Sigmoid colon (tissue), 7 donors: Measurements from ENCODE around the gene LFNG. TPM values are rescaled to one million over a fixed set of nuclear protein-coding genes. Genes with fewer than 3 reads are reported as not detected.

Experiments
- DNase-seq: peaks from one replicate; pipeline ENCODE4 v3.0.0-alpha.2; 2019
- H3K27ac ChIP-seq, 4 donors: fragments of 200-600 bp; sonication (generic); one replicate each; pipeline ENCODE4 v1.5.1; 2016 to 2019; ENCODE audit warnings: mild to moderate bottlenecking in 1 of 4
- H3K27me3 ChIP-seq, 3 donors: fragments of 200-600 bp; sonication (generic); one replicate each; pipeline ENCODE4 v1.5.1; 2019; ENCODE audit warnings: mild to moderate bottlenecking in 1 of 3
- H3K36me3 ChIP-seq, 4 donors: fragments of 200-600 bp; sonication (generic); one replicate each; pipeline ENCODE4 v1.5.1; 2016 to 2019
- H3K4me1 ChIP-seq, 4 donors: fragments of 200-600 bp; sonication (generic); one replicate each; pipeline ENCODE4 v1.5.1; 2017 to 2019
- H3K4me3 ChIP-seq, 4 donors: fragments of 200-600 bp; sonication (generic); one replicate each; pipeline ENCODE4 v1.5.1; 2017 to 2019; ENCODE audit warnings: mild to moderate bottlenecking in 2 of 4, moderate library complexity in 1 of 4
- H3K9me3 ChIP-seq, 4 donors: fragments of 200-600 bp in 3 of 4; sonication (generic) in 3 of 4; one replicate each; pipeline versions ENCODE4 v1.5.1 to v1.6.1; 2013 to 2019
- EP300 ChIP-seq, 4 donors: sonication (generic); formaldehyde crosslinking; IDR thresholded peaks; one replicate each; pipeline ENCODE4 v1.6.1; 2017; ENCODE audit warnings: antibody characterized with exemption in 4 of 4
- POLR2A ChIP-seq, 2 donors: fragments of 450-650 bp; IDR thresholded peaks; one replicate each; pipeline ENCODE4 v1.6.1; 2016; ENCODE audit warnings: antibody characterized with exemption in 2 of 2, mild to moderate bottlenecking in 2 of 2, moderate library complexity in 2 of 2
- POLR2AphosphoS5 ChIP-seq, 4 donors: sonication (generic); formaldehyde crosslinking; IDR thresholded peaks; one replicate each; pipeline ENCODE4 v1.6.1; 2017; ENCODE audit warnings: antibody characterized with exemption in 4 of 4
- WGBS, 2 donors: extraction: QIAGEN DNeasy Blood & Tissue Kit; methylation state at CpG; one replicate each; pipeline ENCODE4 v1.1.7; 2013; 5-methylcytosine and 5-hydroxymethylcytosine counted together
- intact Hi-C: fragments of 100-400 bp; cut with DNase I; formaldehyde crosslinking; loops from one replicate; pipeline ENCODE4 v1.15.1; 2023
- polyA plus RNA-seq, 3 donors: library from polyadenylated mRNA; stranded (reverse); fragments of 200-250 nt; gene quantifications; one replicate each; pipeline ENCODE4 v1.2.3, GENCODE V29; 2013
- total RNA-seq, 4 donors: library from RNA; depleted of rRNA; stranded (reverse); fragments of >200 nt; gene quantifications; one replicate each; pipeline ENCODE4 v1.1.0, GENCODE V29; 2016
- TF ChIP-seq, protein P1 (sequence below), 4 experiments: fragments of 450-650 bp in 3 of 4; fragments of 200-600 bp in 1 of 4; IDR thresholded peaks; one replicate each; pipeline ENCODE4 v1.5.1; 2016 to 2019; ENCODE audit warnings: antibody characterized with exemption in 4 of 4, mild to moderate bottlenecking in 3 of 4, moderate library complexity in 2 of 4
- donor health status: healthy with polysubstance abuse.
- donor health status: Bipolar disorder and iron deficiency.
- donor health status: healthy.

Gene LFNG
- total and polyA plus RNA-seq, 7 donors: 1.8 to 34.5 (median 5.8) TPM

DNA sequence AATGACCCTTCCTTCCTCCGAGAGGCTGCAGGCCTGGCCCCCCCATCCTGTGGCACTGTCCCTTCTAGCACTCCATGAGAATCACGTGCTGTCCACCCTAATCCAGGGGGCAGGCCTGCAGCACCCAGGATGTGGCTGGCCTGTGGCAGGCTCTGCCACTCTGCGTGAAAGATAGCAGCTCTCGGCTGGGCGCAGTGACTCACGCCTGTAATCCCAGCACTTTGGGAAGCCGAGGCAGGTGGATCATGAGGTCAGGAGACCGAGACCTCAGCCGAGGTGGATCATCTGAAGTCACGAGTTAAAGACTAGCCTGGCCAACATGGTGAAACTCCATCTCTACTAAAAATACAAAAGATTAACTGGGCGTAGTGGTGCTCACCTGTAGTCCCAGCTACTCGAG lies 18.9 kb upstream of the LFNG start:
- H3K27me3 ChIP-seq: peaks cover 0 to 36% (median 23%) of the 10 kb centered on the region in 3 donors
- WGBS, 2 donors: 90 to 92% methylated on average over 12 of the region's 12 CpGs
- intact Hi-C loops: no loop called here

DNA sequence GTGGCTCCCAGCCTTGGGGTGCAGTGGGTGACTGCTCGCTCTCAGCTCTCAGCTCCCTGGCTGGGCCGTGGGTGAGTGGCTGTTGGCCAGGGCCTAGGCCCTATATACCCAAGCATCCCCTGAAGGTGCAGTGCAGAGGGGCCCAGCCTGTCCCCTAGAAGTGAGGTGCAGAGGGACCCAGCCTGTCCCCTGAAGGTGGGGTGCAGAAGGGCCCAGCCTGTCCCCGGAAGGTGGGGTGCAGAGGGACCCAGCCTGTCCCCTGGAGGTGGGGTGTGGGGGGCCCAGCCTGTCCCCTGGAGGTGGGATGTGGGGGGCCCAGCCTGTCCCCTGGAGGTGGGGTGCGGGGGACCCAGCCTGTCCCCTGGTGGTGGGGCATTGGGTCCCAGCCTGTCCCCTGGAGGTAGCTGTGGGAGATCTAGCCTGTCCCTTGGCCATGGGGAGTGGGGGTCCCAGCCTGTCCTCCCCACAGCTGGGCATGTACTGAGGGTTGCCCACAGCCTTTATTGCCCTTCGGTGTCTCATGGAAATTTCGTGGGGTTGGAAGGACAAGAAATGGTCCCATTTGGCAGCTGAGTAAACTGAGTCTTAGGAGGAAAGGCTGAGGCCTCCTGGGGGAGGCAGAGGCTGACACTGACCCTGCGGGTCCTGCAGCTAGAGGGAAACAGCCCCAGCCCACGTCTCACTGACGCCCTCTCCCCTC lies 17.5 kb upstream of the LFNG start:
- WGBS, 2 donors: 82 to 90% methylated on average over 9 of the region's 9 CpGs
- Histone ChIP-seq H3K36me3 (no peaks in the 10 kb centered on the region), H3K27me3 (peaks cover 0 to 22% (median 14%) of the 10 kb centered on the region in 3 donors), H3K9me3 (no peaks in the 10 kb centered on the region), H3K27ac (no peak overlapping the region), H3K4me3 (no peak overlapping the region), H3K4me1 (no peaks in the 10 kb centered on the region)
- TF ChIP-seq POLR2A (IDR thresholded peaks at IDR 0.05): no peak
- TF ChIP-seq EP300 (IDR thresholded peaks at IDR 0.05): no peak
- TF ChIP-seq POLR2AphosphoS5 (IDR thresholded peaks at IDR 0.05): no peak
- TF ChIP-seq, protein P1, sequence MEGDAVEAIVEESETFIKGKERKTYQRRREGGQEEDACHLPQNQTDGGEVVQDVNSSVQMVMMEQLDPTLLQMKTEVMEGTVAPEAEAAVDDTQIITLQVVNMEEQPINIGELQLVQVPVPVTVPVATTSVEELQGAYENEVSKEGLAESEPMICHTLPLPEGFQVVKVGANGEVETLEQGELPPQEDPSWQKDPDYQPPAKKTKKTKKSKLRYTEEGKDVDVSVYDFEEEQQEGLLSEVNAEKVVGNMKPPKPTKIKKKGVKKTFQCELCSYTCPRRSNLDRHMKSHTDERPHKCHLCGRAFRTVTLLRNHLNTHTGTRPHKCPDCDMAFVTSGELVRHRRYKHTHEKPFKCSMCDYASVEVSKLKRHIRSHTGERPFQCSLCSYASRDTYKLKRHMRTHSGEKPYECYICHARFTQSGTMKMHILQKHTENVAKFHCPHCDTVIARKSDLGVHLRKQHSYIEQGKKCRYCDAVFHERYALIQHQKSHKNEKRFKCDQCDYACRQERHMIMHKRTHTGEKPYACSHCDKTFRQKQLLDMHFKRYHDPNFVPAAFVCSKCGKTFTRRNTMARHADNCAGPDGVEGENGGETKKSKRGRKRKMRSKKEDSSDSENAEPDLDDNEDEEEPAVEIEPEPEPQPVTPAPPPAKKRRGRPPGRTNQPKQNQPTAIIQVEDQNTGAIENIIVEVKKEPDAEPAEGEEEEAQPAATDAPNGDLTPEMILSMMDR (IDR thresholded peaks at IDR 0.05): no peak
- no peak for DNase-seq
- intact Hi-C loops: no loop called here

More for the DNA sequence above, 18.9 kb upstream of the LFNG start:
- H3K9me3 ChIP-seq: no peaks in the 10 kb centered on the region
- DNase-seq: no peak
- no peak overlapping the region for H3K4me3 ChIP-seq
- no peaks in the 10 kb centered on the region for H3K36me3 ChIP-seq
- no peaks in the 10 kb centered on the region for H3K4me1 ChIP-seq
- H3K27ac ChIP-seq: no peak overlapping the region
- TF ChIP-seq POLR2A (IDR thresholded peaks at IDR 0.05) (no peak), EP300 (IDR thresholded peaks at IDR 0.05) (no peak), POLR2AphosphoS5 (IDR thresholded peaks at IDR 0.05) (no peak)
- TF ChIP-seq, protein P1 (IDR thresholded peaks at IDR 0.05): no peak

DNA sequence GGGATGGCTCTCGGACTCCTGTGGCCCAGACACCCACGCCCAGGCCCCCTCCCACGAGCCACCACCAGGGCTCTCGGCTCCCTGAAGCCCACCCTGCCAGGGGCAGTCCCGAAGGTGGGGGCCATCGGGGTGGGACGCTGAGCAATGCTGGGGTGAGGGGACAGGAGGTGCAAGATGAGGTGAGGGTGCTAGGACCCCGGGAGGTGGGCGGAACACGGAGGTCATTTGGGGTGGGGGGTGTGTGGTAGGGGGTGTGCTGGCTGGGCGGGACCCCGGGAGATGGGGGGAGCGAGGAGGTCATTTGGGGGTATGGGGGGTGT lies 17.0 kb upstream of the LFNG start:
- no peaks in the 10 kb centered on the region for H3K4me1 ChIP-seq
- H3K4me3 ChIP-seq: no peak overlapping the region
- no peak for TF ChIP-seq EP300 (IDR thresholded peaks at IDR 0.05)
- TF ChIP-seq POLR2AphosphoS5 (IDR thresholded peaks at IDR 0.05): no peak
- TF ChIP-seq, protein P1 (IDR thresholded peaks at IDR 0.05): no peak
- no peak for TF ChIP-seq POLR2A (IDR thresholded peaks at IDR 0.05)
- H3K27me3 ChIP-seq: peaks cover 0 to 17% (median 12%) of the 10 kb centered on the region in 3 donors
- DNase-seq: no peak
- no peaks in the 10 kb centered on the region for H3K9me3 ChIP-seq
- H3K27ac ChIP-seq: no peak overlapping the region
- 71 to 80% methylated on average over 13 of the region's 13 CpGs for whole genome bisulfite sequencing, 2 donors
- intact Hi-C loops: no loop called here
- no peaks in the 10 kb centered on the region for H3K36me3 ChIP-seq

DNA sequence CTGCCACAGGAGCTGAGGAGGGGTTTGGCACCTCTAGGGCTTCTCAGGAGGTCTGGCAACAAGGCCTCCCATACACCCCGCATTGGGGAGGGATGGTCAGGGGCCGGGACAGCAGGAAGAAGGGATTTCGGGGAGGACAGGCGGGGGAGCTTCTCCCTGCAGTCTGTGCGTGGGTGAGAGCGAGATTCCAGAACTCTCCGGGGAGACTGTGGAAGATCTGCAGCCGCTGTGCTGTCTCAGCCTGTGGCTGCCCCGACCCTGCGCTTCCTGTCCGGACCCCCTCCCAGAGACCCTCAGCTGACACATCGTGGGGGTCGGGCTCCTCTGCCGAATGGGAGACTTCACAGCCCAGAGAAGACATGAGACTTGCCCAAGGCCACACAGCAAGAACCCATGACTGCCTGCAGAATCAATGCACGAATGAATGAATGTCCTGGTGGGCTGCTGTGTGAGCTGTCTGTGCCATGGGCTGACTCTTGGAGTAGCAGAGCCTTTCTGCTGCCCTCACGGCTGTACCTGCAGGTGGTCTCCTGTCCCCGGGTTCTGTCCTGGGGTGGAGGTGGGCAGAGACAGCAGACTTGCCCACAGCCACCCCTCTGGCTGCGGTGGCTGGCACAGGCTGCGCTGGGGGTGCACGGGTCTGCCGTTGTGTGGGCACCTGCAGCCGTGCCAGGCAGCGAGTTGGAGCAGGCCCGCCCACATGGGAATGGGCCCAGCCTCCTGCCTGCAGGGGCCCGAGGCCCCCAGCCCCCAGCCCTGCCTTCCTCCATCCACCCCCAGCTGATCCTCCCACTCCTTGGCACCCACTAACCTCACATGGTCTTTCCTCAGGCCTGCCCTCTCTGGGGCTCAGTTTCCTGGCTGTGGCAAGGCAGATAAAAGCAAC lies 16.3 kb upstream of the LFNG start:
- no peak overlapping the region for H3K4me3 ChIP-seq

More for the DNA sequence above, 16.3 kb upstream of the LFNG start:
- no peaks in the 10 kb centered on the region for H3K9me3 ChIP-seq
- intact Hi-C loops: no loop called here
- H3K4me1 ChIP-seq: peaks cover 0 to 3% (median 0%) of the 10 kb centered on the region in 4 donors
- TF ChIP-seq EP300 (IDR thresholded peaks at IDR 0.05) (no peak), POLR2A (IDR thresholded peaks at IDR 0.05) (no peak), POLR2AphosphoS5 (IDR thresholded peaks at IDR 0.05) (no peak)
- TF ChIP-seq, protein P1 (IDR thresholded peaks at IDR 0.05): no peak
- H3K36me3 ChIP-seq: no peaks in the 10 kb centered on the region
- H3K27ac ChIP-seq: no peak overlapping the region
- DNase-seq: no peak
- peaks cover 0 to 10% (median 7%) of the 10 kb centered on the region in 3 donors for H3K27me3 ChIP-seq
- WGBS, 2 donors: 67 to 80% methylated on average over 25 of the region's 25 CpGs
